Upper lobe of left lung (tissue), 4 donors: ENCODE measurements around the gene HACD2.

Source experiments
- CTCF ChIP-seq, 6 experiments: fragments of 450-650 bp in 4 of 6; fragments of 200-600 bp in 2 of 6; sonication (generic) in 2 of 6; IDR thresholded peaks; one replicate each; pipeline ENCODE4 v1.5.1; 2016 to 2019; ENCODE audit warnings: antibody characterized with exemption in 6 of 6
- EP300 ChIP-seq, 4 donors: sonication (generic); formaldehyde crosslinking; IDR thresholded peaks; one replicate each; pipeline ENCODE4 v1.5.1; 2017; ENCODE audit warnings: antibody characterized with exemption in 4 of 4, control low read depth in 2 of 4
- POLR2AphosphoS5 ChIP-seq, 2 donors: sonication (generic); formaldehyde crosslinking; IDR thresholded peaks; one replicate each; pipeline ENCODE4 v1.5.1; 2017; ENCODE audit warnings: antibody characterized with exemption in 2 of 2

- TF ChIP-seq POLR2AphosphoS5 (IDR thresholded peaks at IDR 0.05): no peak
- TF ChIP-seq CTCF (IDR thresholded peaks at IDR 0.05): peak in 3 of 6 experiments; percentile 2 to 23 (median 6)
- TF ChIP-seq EP300 (IDR thresholded peaks at IDR 0.05): no peak
These were observed 417 bp downstream of the HACD2 start for GRCh38 chr3:123584284-123584987.
